ENCODE data around the gene SECTM1. TPM values are rescaled to one million over a fixed set of nuclear protein-coding genes. Genes with fewer than 3 reads are reported as not detected.

The SECTM1 gene
- total RNA-seq, 1 experiment from 2014 or later = 10.4 TPM

DNA sequence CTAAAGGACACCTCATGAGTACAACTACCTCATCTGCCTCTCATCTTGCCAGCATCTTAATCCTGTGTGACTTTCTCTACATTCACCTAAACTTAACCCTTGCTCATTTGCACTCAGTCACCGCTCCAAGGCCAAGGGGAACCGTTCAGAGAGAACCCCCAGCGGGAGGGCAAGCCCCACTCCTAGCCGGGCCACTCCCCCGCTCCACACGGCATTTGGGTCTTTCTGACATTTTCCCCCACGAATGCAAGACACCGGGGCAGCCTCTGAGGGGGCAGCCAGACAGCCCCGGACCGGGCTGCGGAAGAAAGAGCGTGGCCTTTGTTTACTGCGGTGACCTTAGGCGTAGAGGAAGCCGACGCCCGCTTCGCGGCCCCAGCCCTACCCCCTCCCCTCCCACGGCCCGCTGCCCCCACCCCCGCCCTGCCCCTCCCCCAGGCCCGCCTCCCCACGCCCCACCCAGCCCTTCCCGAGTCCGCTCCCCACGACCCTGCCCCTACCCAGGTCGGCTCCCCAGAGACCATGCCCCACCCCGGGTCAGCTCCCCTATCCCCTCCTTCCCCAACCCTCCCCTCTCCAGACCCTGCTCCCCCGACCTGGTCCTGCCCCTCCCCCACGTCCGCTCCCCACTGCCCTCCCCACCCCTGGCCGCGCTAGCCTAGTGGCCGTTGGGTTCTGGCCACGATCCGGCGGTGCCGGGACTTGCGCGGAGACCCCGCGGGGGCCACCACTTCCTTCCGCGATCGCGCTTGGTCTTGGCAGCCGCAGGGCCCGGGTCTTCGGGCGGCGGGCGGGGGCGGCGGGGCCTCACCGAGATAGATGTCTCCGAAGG lies 60.9 kb downstream of the SECTM1 start:
- H3K36me3 Mint-ChIP-seq (ENCODE audit: insufficient read depth, unreplicated experiment) = peaks cover 66% of the 10 kb centered on the region
- no peaks in the 10 kb centered on the region for H3K27me3 Mint-ChIP-seq (ENCODE audit: unreplicated experiment)
- H3K9me3 Mint-ChIP-seq (ENCODE audit: low read depth, unreplicated experiment) = no peaks in the 10 kb centered on the region
- no TSS peak for BruUV-seq (replicated peaks)
- CTCF ChIA-PET = interaction anchor here (0.6 to 1.3 kb wide), 2 partner anchors 19 to 964 kb away, joined by 3 to 4 read pairs; no protein-coding TSS in a partner anchor
- H3K27ac Mint-ChIP-seq (ENCODE audit: unreplicated experiment) = peak overlapping the region; percentile 100
- peaks cover 73% of the 10 kb centered on the region for H3K4me1 Mint-ChIP-seq (ENCODE audit: low read depth, unreplicated experiment)
- H3K4me3 Mint-ChIP-seq (ENCODE audit: low read depth, unreplicated experiment) = peak overlapping the region; percentile 79
- TF ChIP-seq, protein P1, sequence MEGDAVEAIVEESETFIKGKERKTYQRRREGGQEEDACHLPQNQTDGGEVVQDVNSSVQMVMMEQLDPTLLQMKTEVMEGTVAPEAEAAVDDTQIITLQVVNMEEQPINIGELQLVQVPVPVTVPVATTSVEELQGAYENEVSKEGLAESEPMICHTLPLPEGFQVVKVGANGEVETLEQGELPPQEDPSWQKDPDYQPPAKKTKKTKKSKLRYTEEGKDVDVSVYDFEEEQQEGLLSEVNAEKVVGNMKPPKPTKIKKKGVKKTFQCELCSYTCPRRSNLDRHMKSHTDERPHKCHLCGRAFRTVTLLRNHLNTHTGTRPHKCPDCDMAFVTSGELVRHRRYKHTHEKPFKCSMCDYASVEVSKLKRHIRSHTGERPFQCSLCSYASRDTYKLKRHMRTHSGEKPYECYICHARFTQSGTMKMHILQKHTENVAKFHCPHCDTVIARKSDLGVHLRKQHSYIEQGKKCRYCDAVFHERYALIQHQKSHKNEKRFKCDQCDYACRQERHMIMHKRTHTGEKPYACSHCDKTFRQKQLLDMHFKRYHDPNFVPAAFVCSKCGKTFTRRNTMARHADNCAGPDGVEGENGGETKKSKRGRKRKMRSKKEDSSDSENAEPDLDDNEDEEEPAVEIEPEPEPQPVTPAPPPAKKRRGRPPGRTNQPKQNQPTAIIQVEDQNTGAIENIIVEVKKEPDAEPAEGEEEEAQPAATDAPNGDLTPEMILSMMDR (IDR thresholded peaks at IDR 0.05; ENCODE audit: unreplicated experiment) = no peak
- DNase-seq = no peak
- intact Hi-C loops (cut with micrococcal nuclease; ENCODE audit: unreplicated experiment) = no loop called here

DNA sequence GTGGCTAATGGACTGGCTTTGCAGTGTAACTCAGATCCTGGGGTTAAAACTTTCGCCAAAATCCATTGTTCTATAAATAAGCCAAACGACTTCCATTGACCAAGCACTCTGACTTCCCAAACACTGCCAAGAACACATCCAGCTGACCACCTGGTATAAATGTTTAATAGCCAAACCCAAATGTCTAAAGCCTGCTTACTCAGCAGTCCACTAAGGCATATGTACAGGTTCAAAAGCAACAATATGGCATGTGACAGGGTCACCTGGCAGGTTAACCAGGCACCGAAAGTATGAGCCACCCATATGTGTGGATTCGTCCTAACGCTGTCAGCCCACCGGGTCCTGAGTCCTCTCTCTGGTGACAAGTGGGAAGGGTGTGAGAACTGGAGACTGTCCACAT lies 62.2 kb downstream of the SECTM1 start:
- intact Hi-C loops (cut with micrococcal nuclease; ENCODE audit: unreplicated experiment) = no loop called here
- no peak for DNase-seq
- H3K27ac Mint-ChIP-seq (ENCODE audit: unreplicated experiment) = no peak overlapping the region
- H3K9me3 Mint-ChIP-seq (ENCODE audit: low read depth, unreplicated experiment) = no peaks in the 10 kb centered on the region
- H3K4me3 Mint-ChIP-seq (ENCODE audit: low read depth, unreplicated experiment) = no peak overlapping the region
- TF ChIP-seq, protein P1 (IDR thresholded peaks at IDR 0.05; ENCODE audit: unreplicated experiment) = no peak
- peaks cover 73% of the 10 kb centered on the region for H3K4me1 Mint-ChIP-seq (ENCODE audit: low read depth, unreplicated experiment)
- BruUV-seq (replicated peaks) = no TSS peak
- no peaks in the 10 kb centered on the region for H3K27me3 Mint-ChIP-seq (ENCODE audit: unreplicated experiment)
- peaks cover 73% of the 10 kb centered on the region for H3K36me3 Mint-ChIP-seq (ENCODE audit: insufficient read depth, unreplicated experiment)
- CTCF ChIA-PET = no interaction called here

Other genes starting within 250 kb of the SECTM1 start
- gene FASN, start 235.5 kb downstream of the SECTM1 start, total RNA-seq (2022) = 346 and 372 TPM in 2 replicates
- gene CCDC57, start 120.9 kb downstream of the SECTM1 start, total RNA-seq (2022) = 69.9 and 76.8 TPM in 2 replicates
- 44.7 and 47.2 TPM in 2 replicates for gene SLC16A3, start 104.7 kb downstream of the SECTM1 start, total RNA-seq (2022)
- gene CSNK1D, start 60.1 kb downstream of the SECTM1 start, total RNA-seq (2022) = 157 and 160 TPM in 2 replicates
- gene CD7, start 16.2 kb downstream of the SECTM1 start, total RNA-seq (2022) = 0.34 TPM in 1 of 2 replicates, not detected in the other
- gene TEX19, start 25.5 kb upstream of the SECTM1 start, total RNA-seq (2022) = not detected in 2 replicates
- gene UTS2R, start 38.0 kb upstream of the SECTM1 start, total RNA-seq (2022) = not detected in 2 replicates
- 30.7 and 36.0 TPM in 2 replicates for gene HEXD, start 84.6 kb upstream of the SECTM1 start, total RNA-seq (2022)
- gene OGFOD3, start 84.8 kb upstream of the SECTM1 start, total RNA-seq (2022) = 29.0 and 38.0 TPM in 2 replicates
- gene CYBC1, start 117.0 kb upstream of the SECTM1 start, total RNA-seq (2022) = 78.1 and 80.3 TPM in 2 replicates
- gene NARF, start 125.0 kb upstream of the SECTM1 start, total RNA-seq (2022) = 38.1 and 39.4 TPM in 2 replicates
- 96.2 TPM in 2 replicates for gene FOXK2, start 186.0 kb upstream of the SECTM1 start, total RNA-seq (2022)

Data from Calu3 (cell line).